Activated CD8-positive, alpha-beta T cell treated with anti-CD3 and anti-CD28 coated beads, Interleukin-2, amount 10 ng/mL, durations not matched to agents 7 days and 5 days (primary cell): ENCODE data around the gene PCNX3. TPM values are rescaled to one million over a fixed set of nuclear protein-coding genes. Genes with fewer than 3 reads are reported as not detected.

ENCODE experiments used
- ATAC-seq: fragments of 150-1000 bp; cut with Tn5 transposase; one replicate; pipeline ENCODE4 v1.10.0; 2021; ENCODE audit warnings: moderate library complexity
- CTCF ChIA-PET: fragments of 350-600 bp; sonication (Branson Sonifier 250); formaldehyde crosslinking; loops from one replicate; lab custom pipeline; 2021; ENCODE audit warnings: antibody characterized with exemption; lab: Charles Lee
- POLR2A ChIA-PET: fragments of 350-600 bp; sonication (Branson Sonifier 250); formaldehyde crosslinking; loops from one replicate; lab custom pipeline; 2021; ENCODE audit warnings: antibody characterized with exemption; lab: Charles Lee
- DNase-seq: peaks from one replicate; pipeline ENCODE4 v3.0.0-alpha.2; 2020
- H3K27ac Mint-ChIP-seq: one replicate; pipeline ENCODE4 v1.8.0; 2021; ENCODE audit warnings: mild to moderate bottlenecking, mixed read lengths
- H3K27me3 Mint-ChIP-seq: one replicate; pipeline ENCODE4 v1.8.0; 2021; ENCODE audit warnings: low read depth, mixed read lengths
- H3K36me3 Mint-ChIP-seq: one replicate; pipeline ENCODE4 v1.8.0; 2021; ENCODE audit warnings: low read depth, mixed read lengths
- H3K4me1 Mint-ChIP-seq: one replicate; pipeline ENCODE4 v1.8.0; 2021; ENCODE audit warnings: low read depth, mixed read lengths
- H3K4me3 Mint-ChIP-seq: one replicate; pipeline ENCODE4 v1.8.0; 2021; ENCODE audit warnings: mild to moderate bottlenecking, mixed read lengths
- H3K9me3 Mint-ChIP-seq: one replicate; pipeline ENCODE4 v1.8.0; 2022; ENCODE audit warnings: mixed read lengths; ENCODE audit not compliant: insufficient read depth
- total RNA-seq, 2 experiments: library from RNA; stranded (reverse); gene quantifications; one replicate each; pipeline ENCODE4 v1.2.3, GENCODE V29; 2021

Gene PCNX3
- total RNA-seq, 2 experiments from 2014 or later = 50.1 to 54.8 TPM

DNA sequence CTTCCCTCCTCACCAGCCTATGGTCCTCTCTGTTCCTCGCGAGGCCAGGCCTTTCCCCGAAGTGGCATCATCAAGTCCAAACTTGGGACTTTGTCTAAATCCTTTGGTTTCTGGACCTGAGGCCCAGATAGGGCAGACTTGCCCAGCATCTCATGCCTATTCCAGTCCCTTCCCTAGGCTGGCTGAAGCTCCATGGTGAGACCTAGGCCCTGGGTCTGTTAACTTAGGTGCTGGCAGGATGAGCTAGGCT is 35.7 kb downstream of the PCNX3 start:
- no peak for ATAC-seq
- Mint-ChIP-seq H3K27me3 (no peaks in the 10 kb centered on the region), H3K4me1 (peaks cover 43% of the 10 kb centered on the region), H3K27ac (peak overlapping the region; percentile 90), H3K9me3 (no peaks in the 10 kb centered on the region), H3K36me3 (peaks cover 63% of the 10 kb centered on the region), H3K4me3 (peak overlapping the region; percentile 77)
- ChIA-PET CTCF (interaction anchor here (1.0 to 2.3 kb wide), 5 partner anchors 9 to 128 kb away, joined by 3 to 6 read pairs (median 4); partner anchors contain the start of genes PCNX3 and SIPA1), POLR2A (interaction anchor here (1.6 to 5.4 kb wide), 4 partner anchors 8 to 200 kb away, joined by 3 to 50 read pairs (median 22); partner anchors contain the start of genes RELA and SIPA1)
- no peak for DNase-seq

GRCh38 chr11:65651589-65652510 is 36.3 kb downstream of the PCNX3 start:
- Mint-ChIP-seq H3K9me3 (no peaks in the 10 kb centered on the region), H3K4me3 (peak overlapping the region; percentile 77), H3K27me3 (no peaks in the 10 kb centered on the region), H3K36me3 (peaks cover 66% of the 10 kb centered on the region), H3K27ac (peak overlapping the region; percentile 90), H3K4me1 (peaks cover 43% of the 10 kb centered on the region)
- ATAC-seq (no peak), DNase-seq (peak; percentile 25)
- POLR2A ChIA-PET = interaction anchor here (0.6 to 5.4 kb wide), 7 partner anchors 9 to 571 kb away, joined by 3 to 50 read pairs (median 3); partner anchors contain the start of genes RELA and SIPA1
- CTCF ChIA-PET = interaction anchor here (0.7 to 2.8 kb wide), 11 partner anchors 9 to 238 kb away, joined by 3 to 25 read pairs (median 4); partner anchors contain the start of genes CCDC85B, PCNX3 and SIPA1

DNA sequence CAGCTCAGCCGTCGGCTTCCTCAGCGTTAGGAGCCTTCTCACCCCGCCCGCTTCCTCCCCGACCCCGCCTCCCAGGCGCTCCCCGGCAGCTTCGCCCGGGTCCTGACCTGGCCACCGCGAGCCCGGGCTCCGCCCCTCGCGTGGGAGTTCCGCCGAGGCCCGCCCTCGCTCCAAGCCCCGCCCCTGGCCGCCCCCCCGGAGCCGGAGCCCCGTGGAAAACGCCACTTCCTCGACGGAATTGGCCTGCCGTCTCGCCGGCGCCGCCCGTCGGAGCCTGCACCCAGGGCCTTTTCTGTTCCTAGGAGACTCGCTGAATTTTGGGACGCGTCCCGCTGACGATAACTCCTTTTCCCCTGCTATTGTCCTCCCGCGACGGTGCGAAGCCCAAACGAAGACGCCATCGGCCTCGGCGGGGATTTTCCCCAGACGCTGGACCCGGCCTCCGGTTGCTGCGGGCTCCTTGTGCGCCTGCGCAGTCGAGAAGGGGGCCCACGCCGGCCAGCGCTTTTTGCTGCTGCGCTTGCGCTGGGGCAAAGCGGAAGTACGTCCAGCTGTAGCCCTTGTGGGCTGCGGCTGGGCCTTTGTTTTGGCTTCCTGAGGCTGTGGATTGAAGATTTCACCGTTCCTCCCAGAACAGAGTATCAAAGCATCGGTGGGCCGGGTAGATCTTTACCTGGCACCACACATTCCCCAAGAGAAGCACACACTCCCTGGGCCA is 37.1 kb downstream of the PCNX3 start:
- Mint-ChIP-seq H3K36me3 (peaks cover 73% of the 10 kb centered on the region), H3K4me3 (peak overlapping the region; percentile 77), H3K9me3 (no peaks in the 10 kb centered on the region), H3K27me3 (no peaks in the 10 kb centered on the region), H3K4me1 (peaks cover 48% of the 10 kb centered on the region), H3K27ac (peak overlapping the region; percentile 90)
- DNase-seq (peak; percentile 96), ATAC-seq (peak; percentile 90)
- ChIA-PET CTCF (interaction anchor here (0.6 to 2.8 kb wide), 13 partner anchors 10 to 392 kb away, joined by 3 to 25 read pairs (median 3); partner anchors contain the start of genes CCDC85B, PCNX3, RELA and SIPA1), POLR2A (interaction anchor here (0.8 to 5.4 kb wide), 11 partner anchors 8 to 208 kb away, joined by 3 to 50 read pairs (median 4); partner anchors contain the start of genes EHBP1L1, PCNX3, RELA and SIPA1)

DNA sequence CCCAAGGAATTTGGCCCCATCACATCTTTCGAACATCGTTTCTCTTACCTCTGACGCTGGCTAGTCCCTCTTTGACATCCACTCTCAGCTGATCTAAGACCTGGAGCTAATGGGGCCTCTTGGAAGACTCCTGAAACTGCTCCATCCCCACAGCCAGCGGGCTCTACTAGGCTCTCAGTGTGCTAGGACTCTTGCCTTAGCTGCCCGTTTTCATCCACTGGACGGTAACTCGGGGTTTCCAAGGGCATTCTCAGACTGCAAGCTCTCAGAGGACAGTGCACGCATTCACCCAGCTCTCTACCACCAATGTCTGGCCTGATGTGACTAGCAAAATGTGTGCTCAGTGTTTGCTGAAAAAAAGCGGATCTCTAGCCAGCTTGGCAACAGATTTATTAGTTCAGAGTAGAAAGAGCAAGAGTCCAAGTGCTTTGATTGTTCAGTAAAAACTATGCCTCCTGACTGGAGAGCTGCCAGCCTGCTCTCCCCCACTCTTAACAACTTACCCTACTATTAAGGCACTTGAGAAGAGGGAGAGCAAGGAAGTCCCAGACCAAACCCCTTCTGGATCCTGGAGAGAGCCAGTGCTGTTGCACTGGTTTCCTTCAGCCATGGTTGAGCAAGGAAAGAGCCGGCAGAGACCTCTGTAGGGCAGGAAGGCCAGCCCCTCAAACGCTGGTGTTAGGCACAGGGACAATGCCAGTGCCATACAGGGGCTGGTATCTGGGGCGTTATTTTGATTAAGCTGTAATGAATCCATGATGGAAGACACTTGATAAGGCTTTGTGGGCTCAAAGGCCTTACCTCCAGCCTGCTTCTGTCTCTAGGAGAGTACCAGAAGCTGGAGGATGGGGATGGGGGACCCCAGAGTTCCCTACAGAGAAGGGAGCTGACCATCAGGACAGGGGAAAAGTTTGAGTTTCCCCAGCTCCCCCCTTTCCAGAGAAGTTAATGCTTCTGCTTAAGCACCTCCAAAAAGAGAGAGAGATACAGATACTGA is 38.0 kb downstream of the PCNX3 start:
- H3K4me3 Mint-ChIP-seq = peak overlapping the region; percentile 77

DNA sequence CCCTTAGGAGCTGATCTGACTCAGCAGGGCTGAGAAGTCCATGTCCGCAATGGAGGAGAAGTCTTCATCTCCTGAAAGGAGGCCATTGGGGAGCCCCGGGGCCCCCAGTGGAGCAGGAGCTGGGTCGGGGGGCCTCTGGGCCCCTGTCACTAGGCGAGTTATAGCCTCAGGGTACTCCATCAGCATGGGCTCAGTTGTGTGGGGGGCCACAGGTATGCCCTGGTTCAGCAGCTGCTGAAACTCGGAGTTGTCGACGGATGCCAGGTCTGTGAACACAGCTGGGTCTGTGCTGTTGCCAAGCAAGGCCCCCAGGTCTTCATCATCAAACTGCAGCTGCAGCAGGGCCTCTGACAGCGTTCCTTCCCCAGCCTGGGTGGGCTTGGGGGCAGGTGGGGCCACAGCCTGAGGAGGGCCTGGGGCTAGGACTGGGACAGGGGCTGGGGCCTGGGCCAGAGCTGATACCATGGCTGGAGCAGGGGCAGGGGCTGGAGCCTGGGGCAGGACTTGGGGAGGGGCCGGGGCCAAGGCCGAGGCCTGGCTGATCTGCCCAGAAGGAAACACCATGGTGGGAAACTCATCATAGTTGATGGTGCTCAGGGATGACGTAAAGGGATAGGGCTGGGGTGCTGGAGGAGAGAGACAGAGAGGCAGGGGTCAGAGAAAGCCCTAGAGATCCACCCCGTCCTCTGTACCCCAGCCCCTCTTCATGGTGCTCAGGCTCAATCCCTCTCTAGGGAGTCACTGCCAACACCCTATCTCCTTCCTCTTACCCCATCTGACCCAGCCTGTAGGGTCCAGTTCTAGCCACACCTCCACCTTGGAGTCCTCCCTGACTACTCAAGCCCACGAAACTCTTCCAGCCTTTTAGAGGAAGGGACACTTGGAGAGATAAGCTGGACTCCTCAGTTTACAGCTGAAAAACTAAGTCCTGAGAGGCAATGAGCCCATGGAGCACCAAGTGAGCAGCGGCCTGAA is 39.1 kb downstream of the PCNX3 start:
- DNase-seq (no peak), ATAC-seq (no peak)
- ChIA-PET CTCF (interaction anchor here (0.7 to 2.8 kb wide), 4 partner anchors 8 to 28 kb away, joined by 3 to 25 read pairs (median 13); partner anchors contain the start of genes RELA and SIPA1), POLR2A (interaction anchor here (0.5 to 5.4 kb wide), 6 partner anchors 8 to 36 kb away, joined by 3 to 50 read pairs (median 4); partner anchors contain the start of genes RELA and SIPA1)
- Mint-ChIP-seq H3K27me3 (no peaks in the 10 kb centered on the region), H3K4me3 (no peak overlapping the region), H3K27ac (peak overlapping the region; percentile 56), H3K9me3 (no peaks in the 10 kb centered on the region), H3K4me1 (peaks cover 55% of the 10 kb centered on the region), H3K36me3 (peaks cover 77% of the 10 kb centered on the region)

More for the DNA sequence above, 38.0 kb downstream of the PCNX3 start:
- Mint-ChIP-seq H3K9me3 (no peaks in the 10 kb centered on the region), H3K27ac (peak overlapping the region; percentile 90), H3K36me3 (peaks cover 76% of the 10 kb centered on the region), H3K4me1 (peaks cover 50% of the 10 kb centered on the region), H3K27me3 (no peaks in the 10 kb centered on the region)
- CTCF ChIA-PET = interaction anchor here (0.6 to 2.8 kb wide), 9 partner anchors 9 to 391 kb away, joined by 3 to 25 read pairs (median 4); partner anchors contain the start of genes PCNX3, RELA and SIPA1
- ATAC-seq (no peak), DNase-seq (no peak)
- POLR2A ChIA-PET = interaction anchor here (1.1 to 5.4 kb wide), 9 partner anchors 9 to 207 kb away, joined by 3 to 50 read pairs (median 5); partner anchors contain the start of genes EHBP1L1, PCNX3, RELA and SIPA1

GRCh38 chr11:65655570-65656332 is 40.2 kb downstream of the PCNX3 start:
- DNase-seq (no peak), ATAC-seq (no peak)
- Mint-ChIP-seq H3K36me3 (peaks cover 81% of the 10 kb centered on the region), H3K4me3 (no peak overlapping the region), H3K9me3 (no peaks in the 10 kb centered on the region), H3K27ac (peak overlapping the region; percentile 56), H3K27me3 (no peaks in the 10 kb centered on the region), H3K4me1 (peaks cover 56% of the 10 kb centered on the region)
- CTCF ChIA-PET = interaction anchor here (0.7 to 1.1 kb wide), 2 partner anchors 18 to 30 kb away, joined by 3 read pairs; partner anchors contain the start of gene SIPA1
- POLR2A ChIA-PET = interaction anchor here (0.5 to 5.4 kb wide), 2 partner anchors 16 to 32 kb away, joined by 4 to 50 read pairs; partner anchors contain the start of gene SIPA1

GRCh38 chr11:65657426-65657825 is 41.9 kb downstream of the PCNX3 start:
- H3K27ac Mint-ChIP-seq = no peak overlapping the region
- peaks cover 75% of the 10 kb centered on the region for H3K36me3 Mint-ChIP-seq
- DNase-seq = no peak
- peaks cover 50% of the 10 kb centered on the region for H3K4me1 Mint-ChIP-seq
- ATAC-seq = no peak
- ChIA-PET CTCF (interaction anchor here (1.0 kb wide), 1 partner anchor 25 kb away, joined by 3 read pairs; no protein-coding TSS in a partner anchor), POLR2A (interaction anchor here (0.8 kb wide), 1 partner anchor 202 kb away, joined by 3 read pairs; no protein-coding TSS in a partner anchor)
- no peaks in the 10 kb centered on the region for H3K9me3 Mint-ChIP-seq
- H3K4me3 Mint-ChIP-seq = no peak overlapping the region
- no peaks in the 10 kb centered on the region for H3K27me3 Mint-ChIP-seq

- ChIA-PET CTCF (interaction anchor here (0.8 to 1.4 kb wide), 2 partner anchors 32 to 226 kb away, joined by 3 to 4 read pairs; no protein-coding TSS in a partner anchor), POLR2A (interaction anchor here (0.6 to 1.8 kb wide), 5 partner anchors 15 to 201 kb away, joined by 3 to 5 read pairs (median 3); partner anchors contain the start of gene SIPA1)
- no peaks in the 10 kb centered on the region for H3K27me3 Mint-ChIP-seq
- peaks cover 68% of the 10 kb centered on the region for H3K36me3 Mint-ChIP-seq
- peaks cover 42% of the 10 kb centered on the region for H3K4me1 Mint-ChIP-seq
- H3K27ac Mint-ChIP-seq = no peak overlapping the region
- ATAC-seq = no peak
- H3K4me3 Mint-ChIP-seq = no peak overlapping the region
- no peak for DNase-seq
- no peaks in the 10 kb centered on the region for H3K9me3 Mint-ChIP-seq
Observed at GRCh38 chr11:65658174-65659021, 42.8 kb downstream of the PCNX3 start.
